K562 (cell line): ENCODE data around the gene SPTSSA. TPM values are rescaled to one million over a fixed set of nuclear protein-coding genes. Genes with fewer than 3 reads are reported as not detected.

Experiments used
- BACH1 ChIP-seq: fragments of 200-800 bp; sonication (Bioruptor generic); IDR thresholded peaks from 2 replicates; pipeline ENCODE4 v1.6.1; 2016; ENCODE audit warnings: missing genetic modification characterization, missing compliant biosample characterization
- BRF2 ChIP-seq: IDR thresholded peaks from 3 replicates; pipeline ENCODE4 v1.6.1; 2011; ENCODE audit warnings: borderline replicate concordance, mild to moderate bottlenecking; ENCODE audit not compliant: insufficient read length, insufficient read depth
- CC2D1A ChIP-seq: fragments of 450-650 bp; IDR thresholded peaks from 2 replicates; pipeline ENCODE4 v1.6.1; 2017; ENCODE audit warnings: mild to moderate bottlenecking
- CHAMP1 ChIP-seq: fragments of 450-650 bp; IDR thresholded peaks from 2 replicates; pipeline ENCODE4 v1.6.1; 2016; ENCODE audit warnings: mild to moderate bottlenecking
- CREM ChIP-seq: IDR thresholded peaks from 2 replicates; pipeline ENCODE4 v1.6.1; 2014; ENCODE audit warnings: antibody characterized with exemption, low read depth
- DACH1 ChIP-seq: fragments of 450-650 bp; IDR thresholded peaks from 2 replicates; pipeline ENCODE4 v1.6.1; 2018; ENCODE audit not compliant: partially characterized antibody
- EP400 ChIP-seq: fragments of 450-650 bp; IDR thresholded peaks from 2 replicates; pipeline ENCODE4 v1.6.1; 2017; ENCODE audit warnings: antibody characterized with exemption, mild to moderate bottlenecking, moderate library complexity
- FOS ChIP-seq: IDR thresholded peaks from 3 replicates; pipeline ENCODE4 v1.6.1; 2011; ENCODE audit not compliant: insufficient read length; ENCODE audit errors: extremely low read depth
- FOXK2 ChIP-seq, 2 experiments: fragments of 450-650 bp; IDR thresholded peaks in 1 of 2; conservative IDR thresholded peaks in 1 of 2; 2 replicates each; pipeline ENCODE4 v1.6.1; 2016; ENCODE audit warnings: low read depth in 2 of 2, mild to moderate bottlenecking in 1 of 2
- HDAC2 ChIP-seq: fragments of 450-650 bp; IDR thresholded peaks from 2 replicates; pipeline ENCODE4 v1.6.1; 2016; ENCODE audit warnings: mild to moderate bottlenecking
- ILK ChIP-seq: fragments of 450-650 bp; IDR thresholded peaks from 2 replicates; pipeline ENCODE4 v1.6.1; 2016; ENCODE audit warnings: missing genetic modification characterization, low read depth, mild to moderate bottlenecking, missing compliant biosample characterization, moderate library complexity, borderline replicate concordance
- KDM2B ChIP-seq: fragments of 250-450 bp; sonication (Bioruptor Pico); IDR thresholded peaks from 2 replicates; pipeline ENCODE4 v1.8.0; 2021; ENCODE audit warnings: mild to moderate bottlenecking, moderate library complexity
- MAFF ChIP-seq: IDR thresholded peaks from 2 replicates; pipeline ENCODE4 v1.6.1; 2012; ENCODE audit warnings: low read length, improper control_type of control experiment
- MAX ChIP-seq: sonication (generic); formaldehyde crosslinking; IDR thresholded peaks from 2 replicates; pipeline ENCODE4 v1.9.0; 2022; ENCODE audit warnings: mild to moderate bottlenecking, missing genetic modification reagents
- MAZ ChIP-seq, 2 experiments: fragments of 450-650 bp in 1 of 2; sonication (generic) in 1 of 2; formaldehyde crosslinking; IDR thresholded peaks in 1 of 2; conservative IDR thresholded peaks in 1 of 2; 2 replicates each; pipeline versions ENCODE4 v1.4.0 to v1.5.0; 2020; ENCODE audit warnings: mild to moderate bottlenecking in 1 of 2, missing genetic modification reagents in 1 of 2
- MTA1 ChIP-seq: fragments of 450-650 bp; IDR thresholded peaks from 2 replicates; pipeline ENCODE4 v1.6.1; 2017; ENCODE audit warnings: borderline replicate concordance
- MTA2 ChIP-seq: fragments of 450-650 bp; IDR thresholded peaks from 2 replicates; pipeline ENCODE4 v1.6.1; 2016; ENCODE audit warnings: low read depth
- PCBP1 ChIP-seq: fragments of 200-400 bp; formaldehyde crosslinking; IDR thresholded peaks from 2 replicates; pipeline ENCODE4 v1.6.1; 2018; ENCODE audit warnings: mild to moderate bottlenecking, low read depth, low read length; ENCODE audit not compliant: poor library complexity, severe bottlenecking
- RAD21 ChIP-seq, 2 experiments: fragments of 250-450 bp in 1 of 2; fragments of 450-650 bp in 1 of 2; sonication (Bioruptor Pico) in 1 of 2; formaldehyde crosslinking in 1 of 2; IDR thresholded peaks in 1 of 2; conservative IDR thresholded peaks in 1 of 2; 2 replicates each; pipeline versions ENCODE4 v1.4.0 to v1.8.0; 2020 to 2022; ENCODE audit warnings: mild to moderate bottlenecking in 2 of 2, moderate library complexity in 1 of 2
- RFX5 ChIP-seq: IDR thresholded peaks from 2 replicates; pipeline ENCODE4 v1.6.1; 2011; ENCODE audit warnings: low read depth, mild to moderate bottlenecking, improper control_type of control experiment, low read length
- TAF15 ChIP-seq: fragments of 200-400 bp; formaldehyde crosslinking; IDR thresholded peaks from 2 replicates; pipeline ENCODE4 v1.6.1; 2017; ENCODE audit warnings: mild to moderate bottlenecking, low read depth, low read length, moderate library complexity
- ZFX ChIP-seq: sonication (generic); formaldehyde crosslinking; IDR thresholded peaks from 2 replicates; pipeline ENCODE4 v1.8.0; 2022; ENCODE audit warnings: mild to moderate bottlenecking, missing genetic modification reagents, moderate library complexity
- ZKSCAN1 ChIP-seq: fragments of 150-350 bp; IDR thresholded peaks from 2 replicates; pipeline ENCODE4 v1.6.1; 2016; ENCODE audit warnings: low read depth, low read length
- ZKSCAN8 ChIP-seq: fragments of 200-800 bp; sonication (Bioruptor generic); IDR thresholded peaks from 2 replicates; pipeline ENCODE4 v1.6.1; 2016; ENCODE audit warnings: missing genetic modification characterization, missing compliant biosample characterization
- ZNF431 ChIP-seq: sonication (generic); formaldehyde crosslinking; IDR thresholded peaks from 2 replicates; pipeline ENCODE4 v1.8.0; 2022; ENCODE audit warnings: mild to moderate bottlenecking, missing genetic modification reagents
- polyA plus RNA-seq, 8 experiments: library from polyadenylated mRNA; depleted of rRNA in 4 of 8; stranded (reverse) in 5 of 8; unstranded in 3 of 8; fragments of >200 nt; fragmentation: Nextera tagmentation in 2 of 8; fragmentation: Illumina TruSeq in 1 of 8; extraction: Ambion mirVana in 2 of 8; extraction: Trizol in 1 of 8; gene quantifications; 2 replicates each; pipeline versions ENCODE4 v1.2.1 to v1.2.3, GENCODE V29; 2011 to 2014; ENCODE audit warnings: inconsistent platforms in 1 of 8, missing spikeins in 1 of 8
- total RNA-seq, 7 experiments: library from RNA; depleted of rRNA in 6 of 7; stranded (reverse); fragments of >200 nt in 6 of 7; fragmentation: Illumina TruSeq in 2 of 7; extraction: Trizol in 2 of 7; gene quantifications; 2 replicates each; pipeline versions ENCODE4 v1.2.1 to v1.2.3, GENCODE V29; 2011 to 2021; ENCODE audit warnings: low replicate concordance in 1 of 7

The SPTSSA gene
- total and polyA plus RNA-seq, 9 of the 15 experiments (the other 6 are each of a cell fraction or from before 2014, with no cell fraction given), result 6.8 to 35.7 (median 22.0) TPM

GRCh38 chr14:34496679-34497513 lies 34.9 kb upstream of the SPTSSA start (continued):
- TF ChIP-seq ILK (tag), result no peak
- TF ChIP-seq FOS, result peak; percentile 68
- no peak for TF ChIP-seq PCBP1
- no peak for TF ChIP-seq CHAMP1
- TF ChIP-seq BRF2, result no peak
- no peak for TF ChIP-seq ZNF431
- no peak for TF ChIP-seq ZKSCAN1
- no peak for TF ChIP-seq KDM2B (CRISPR knock-in tag)
- TF ChIP-seq EP400, result peak; percentile 23; the same call in 1 of the 2 replicates
- TF ChIP-seq HDAC2, result 0 out of 2 replicates have a peak, but pooled peaks have one; percentile 26
- 0 out of 2 replicates have a peak, but pooled peaks have one; percentile 59 for TF ChIP-seq MTA1
- TF ChIP-seq CREM, result peak; percentile 80
- TF ChIP-seq BACH1 (tag), result peak; percentile 26; the same call in 1 of the 2 replicates
- no peak for TF ChIP-seq MTA2
- no peak; the same call in 1 of the 2 replicates for TF ChIP-seq CC2D1A
- no peak for TF ChIP-seq MAZ (CRISPR knock-in tag; conservative IDR thresholded peaks at IDR 0.05 in 1 of 2, IDR thresholded peaks at IDR 0.05 in 1 of 2)
- no peak for TF ChIP-seq RFX5
- no peak for TF ChIP-seq ZKSCAN8 (CRISPR knock-in tag)
- peak; percentile 13; the same call in 1 of the 2 replicates for TF ChIP-seq MAFF
- peak; percentile 56 for TF ChIP-seq ZFX (CRISPR knock-in tag)
- TF ChIP-seq DACH1, result no peak
- peak in 1 of 2 experiments; percentile 29; a peak in 1 of 4 replicates for TF ChIP-seq FOXK2 (conservative IDR thresholded peaks at IDR 0.05 in 1 of 2, IDR thresholded peaks at IDR 0.05 in 1 of 2; ENCODE audit: low read depth in 2 of 2)
- TF ChIP-seq MAX (CRISPR knock-in tag), result no peak
- TF ChIP-seq RAD21 (CRISPR knock-in tag; conservative IDR thresholded peaks at IDR 0.05 in 1 of 2, IDR thresholded peaks at IDR 0.05 in 1 of 2), result peak; percentile 9 to 23; a peak in 2 of 4 replicates
- TF ChIP-seq TAF15, result no peak
